ENCODE results near the gene SLC1A4.

DNA sequence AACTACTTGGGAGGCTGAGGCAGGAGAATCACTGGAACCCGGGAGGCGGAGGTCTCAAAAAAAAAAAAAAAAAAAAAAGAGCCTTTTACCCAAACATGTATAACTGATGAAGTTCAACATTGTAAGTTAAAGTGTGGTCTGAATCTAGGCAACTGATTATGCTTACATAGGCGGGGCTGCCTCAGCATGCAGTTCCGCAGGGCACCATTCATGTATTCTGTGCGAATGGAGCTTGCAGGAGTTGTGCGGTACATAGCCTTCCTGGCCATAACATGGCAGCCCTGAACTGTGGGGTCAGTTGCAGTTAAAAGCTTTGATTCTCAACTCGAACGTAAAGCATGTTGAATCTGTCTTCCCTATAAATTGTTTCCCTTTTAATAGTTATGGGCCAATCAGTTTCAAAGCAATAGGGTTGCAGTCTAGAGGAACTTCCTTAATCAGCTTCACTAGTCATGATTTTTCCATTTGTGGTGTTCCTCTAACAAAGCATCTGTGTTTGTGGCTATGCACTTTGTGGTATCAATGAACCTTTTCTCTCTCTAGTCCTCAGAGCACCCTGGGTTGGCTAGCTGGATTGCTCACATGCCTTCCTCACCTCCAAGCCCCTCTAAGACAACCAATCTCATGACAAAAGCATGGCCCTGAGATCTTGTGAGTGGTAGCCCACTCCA, 36.4 kb downstream of the SLC1A4 start:
- TF ChIP-seq, protein P1, sequence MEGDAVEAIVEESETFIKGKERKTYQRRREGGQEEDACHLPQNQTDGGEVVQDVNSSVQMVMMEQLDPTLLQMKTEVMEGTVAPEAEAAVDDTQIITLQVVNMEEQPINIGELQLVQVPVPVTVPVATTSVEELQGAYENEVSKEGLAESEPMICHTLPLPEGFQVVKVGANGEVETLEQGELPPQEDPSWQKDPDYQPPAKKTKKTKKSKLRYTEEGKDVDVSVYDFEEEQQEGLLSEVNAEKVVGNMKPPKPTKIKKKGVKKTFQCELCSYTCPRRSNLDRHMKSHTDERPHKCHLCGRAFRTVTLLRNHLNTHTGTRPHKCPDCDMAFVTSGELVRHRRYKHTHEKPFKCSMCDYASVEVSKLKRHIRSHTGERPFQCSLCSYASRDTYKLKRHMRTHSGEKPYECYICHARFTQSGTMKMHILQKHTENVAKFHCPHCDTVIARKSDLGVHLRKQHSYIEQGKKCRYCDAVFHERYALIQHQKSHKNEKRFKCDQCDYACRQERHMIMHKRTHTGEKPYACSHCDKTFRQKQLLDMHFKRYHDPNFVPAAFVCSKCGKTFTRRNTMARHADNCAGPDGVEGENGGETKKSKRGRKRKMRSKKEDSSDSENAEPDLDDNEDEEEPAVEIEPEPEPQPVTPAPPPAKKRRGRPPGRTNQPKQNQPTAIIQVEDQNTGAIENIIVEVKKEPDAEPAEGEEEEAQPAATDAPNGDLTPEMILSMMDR (IDR thresholded peaks at IDR 0.05) = no peak
- TF ChIP-seq POLR2A (IDR thresholded peaks at IDR 0.05) = no peak

Measured in adrenal gland (tissue), 5 donors.